Activated CD8-positive, alpha-beta memory T cell treated with anti-CD3 and anti-CD28 coated beads, Interleukin-2, amount 50 U/mL, for 1 hour (primary cell): ENCODE results near the gene ZNF99.
"Not testable (repeated sequence)": the region's sequence is repeated elsewhere in the genome, so short reads cannot be mapped to it uniquely, and the experiment has no call there.

Source experiments
- DNase-seq: peaks from one replicate; pipeline ENCODE4 v3.0.0-alpha.2; 2020; ENCODE audit errors: extremely low read depth

Gene ZNF99

DNA sequence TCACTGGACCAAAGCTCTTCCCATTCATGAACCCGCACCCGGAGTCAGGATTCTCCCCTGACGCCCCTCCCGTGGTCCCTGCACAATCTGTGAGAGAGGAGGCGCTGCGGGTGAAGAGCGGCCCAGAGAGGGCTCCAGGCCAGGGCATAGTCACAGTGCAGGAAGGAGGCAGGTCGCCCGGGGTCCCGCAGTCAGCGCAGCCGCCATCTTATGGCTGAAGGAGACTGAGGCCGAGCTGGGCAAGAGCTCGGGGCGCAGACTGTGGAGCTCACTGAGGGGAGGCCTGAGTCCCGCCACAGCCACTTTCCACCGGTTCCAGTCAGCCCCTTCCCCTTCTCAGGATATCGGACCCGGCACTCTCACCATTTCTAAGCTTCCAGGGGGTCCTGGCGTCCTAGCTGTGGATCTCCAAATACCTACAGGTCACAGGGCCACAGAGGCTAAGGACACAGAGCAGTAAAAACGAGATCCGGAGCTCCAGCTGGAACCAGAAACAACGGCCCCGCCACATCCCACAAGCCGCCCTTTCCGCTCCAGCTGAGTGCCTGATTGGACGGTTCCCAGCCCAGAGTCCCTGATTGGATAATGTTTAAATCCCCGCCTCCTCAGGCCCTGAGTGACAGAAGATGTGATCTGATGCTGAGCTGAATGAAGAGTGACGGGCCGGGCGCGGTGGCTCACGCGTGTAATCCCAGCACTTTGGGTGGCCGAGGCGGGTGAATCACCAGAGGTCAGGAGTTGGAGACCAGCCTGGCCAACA, at the start of gene ZNF99:
Gene ZNF99 (minus strand): TSS at position 501 of the 760 bp plus-strand sequence. CDS start 135 bp downstream, at position 366.
- DNase-seq = no peak

DNA sequence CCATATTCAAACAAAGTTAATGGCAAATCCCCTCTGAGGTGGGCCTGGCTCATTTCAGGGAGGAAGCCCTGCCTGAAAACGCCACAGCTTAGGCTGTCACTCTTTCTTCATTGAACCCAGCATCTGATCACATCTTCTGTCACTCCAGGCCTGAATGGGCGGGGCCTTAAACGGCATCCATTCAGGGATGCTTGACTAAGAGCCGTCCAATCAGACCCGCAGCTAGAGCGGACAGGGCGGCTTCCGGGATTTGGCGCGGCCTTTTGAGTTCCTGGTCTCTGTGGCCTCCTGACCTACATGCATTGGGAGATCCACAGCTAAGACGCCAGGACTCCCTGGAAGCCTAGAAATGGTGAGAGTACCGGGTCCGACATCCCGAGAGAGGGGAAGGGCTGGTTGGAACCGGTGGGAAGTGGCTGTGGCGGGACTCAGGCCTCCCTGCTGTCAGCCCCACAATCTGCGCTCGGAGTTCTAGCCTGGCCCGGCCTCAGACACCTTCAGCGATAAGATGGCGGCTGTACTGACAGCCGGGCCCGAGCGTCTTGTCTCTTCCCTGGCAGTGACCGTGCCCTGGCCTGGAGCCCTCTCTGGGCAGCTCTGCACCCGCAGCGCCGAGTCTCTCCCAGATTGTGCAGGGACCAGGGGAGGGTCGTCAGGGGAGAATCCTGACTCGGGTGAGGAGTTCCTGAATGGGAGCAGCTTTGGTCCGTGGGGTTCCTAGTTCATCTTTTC, 48.2 kb upstream of the ZNF99 start, which contains the start of gene ZNF723:
Gene ZNF723 (plus strand): TSS at position 261 of the 732 bp plus-strand sequence. CDS start 89 bp downstream, at position 350.
- no peak for DNase-seq

DNA sequence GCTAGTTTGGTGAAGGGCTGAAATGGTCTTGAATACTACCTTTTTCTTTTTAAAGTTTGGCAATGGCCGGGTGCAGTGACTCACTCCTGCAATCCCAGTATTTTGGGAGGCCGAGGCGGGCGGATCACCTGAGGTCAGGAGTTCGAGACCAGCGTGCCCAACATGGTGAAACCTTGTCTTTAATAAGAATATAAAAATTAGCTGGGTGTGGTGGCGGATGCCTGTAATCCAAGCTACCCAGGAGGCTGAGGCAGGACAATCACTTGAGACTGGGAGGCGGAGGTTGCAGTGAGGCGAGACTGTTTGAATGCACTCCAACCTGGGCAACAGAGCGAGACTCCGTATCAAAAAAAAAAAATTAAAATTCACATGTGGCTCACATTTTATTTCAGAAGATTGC, 47.3 kb upstream of the ZNF99 start:
- no peak for DNase-seq

DNA sequence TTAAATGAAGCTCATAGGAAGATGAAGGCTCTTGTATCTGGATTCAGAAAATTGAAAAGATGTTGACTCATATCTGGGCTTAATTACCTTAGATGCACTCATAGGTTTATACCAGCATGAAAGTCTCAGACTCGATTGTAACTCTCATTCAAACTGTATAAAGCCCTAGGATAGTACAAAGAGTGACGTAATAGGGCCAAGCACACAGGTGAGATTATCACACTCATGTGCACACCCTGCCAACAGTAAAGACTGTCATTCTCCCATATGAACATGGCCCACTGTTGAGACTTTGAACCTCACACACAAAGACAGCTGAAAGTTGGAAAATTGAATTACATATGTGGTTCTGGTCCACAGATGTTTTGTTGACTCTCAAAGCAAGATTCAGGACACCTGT, 30.2 kb upstream of the ZNF99 start:
- DNase-seq = no peak

DNA sequence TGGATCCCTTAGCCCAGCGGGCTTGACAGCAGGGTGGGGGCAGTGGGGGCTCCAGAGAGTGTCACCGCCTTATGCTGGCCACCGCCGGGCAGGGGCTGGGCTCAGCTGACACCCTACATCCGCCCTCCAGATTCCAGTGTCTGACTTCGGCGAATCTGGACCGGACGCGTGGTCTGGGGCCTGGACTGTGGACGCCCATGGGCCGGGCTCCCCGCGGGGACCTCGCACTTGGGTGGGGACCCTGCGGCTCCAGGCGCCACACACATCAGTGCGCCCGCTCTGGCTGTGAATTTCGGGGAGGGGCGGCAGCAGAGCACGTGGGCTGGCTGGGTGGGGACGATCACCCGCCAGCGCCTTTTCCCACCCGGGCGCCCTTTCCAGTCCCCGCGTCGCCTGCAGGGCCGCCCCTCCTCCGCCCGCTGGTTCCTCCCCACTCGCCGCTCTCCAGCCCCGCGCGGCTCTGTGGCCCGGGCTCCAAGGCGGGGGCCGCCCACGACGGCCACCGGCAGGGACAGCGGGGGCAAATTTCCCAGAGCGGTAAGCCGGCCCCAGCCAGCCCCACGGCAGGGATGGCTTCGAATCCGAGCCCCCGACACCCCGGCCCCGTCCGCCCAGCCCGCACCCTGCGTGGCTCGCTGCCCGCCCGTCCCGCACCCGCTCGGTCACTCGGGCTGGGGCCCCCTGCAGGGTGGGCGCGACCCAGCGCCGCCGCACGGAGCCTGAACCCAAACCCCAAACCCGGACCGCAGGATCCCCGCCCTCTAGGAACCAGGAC, 23.3 kb upstream of the ZNF99 start:
- no peak for DNase-seq

DNA sequence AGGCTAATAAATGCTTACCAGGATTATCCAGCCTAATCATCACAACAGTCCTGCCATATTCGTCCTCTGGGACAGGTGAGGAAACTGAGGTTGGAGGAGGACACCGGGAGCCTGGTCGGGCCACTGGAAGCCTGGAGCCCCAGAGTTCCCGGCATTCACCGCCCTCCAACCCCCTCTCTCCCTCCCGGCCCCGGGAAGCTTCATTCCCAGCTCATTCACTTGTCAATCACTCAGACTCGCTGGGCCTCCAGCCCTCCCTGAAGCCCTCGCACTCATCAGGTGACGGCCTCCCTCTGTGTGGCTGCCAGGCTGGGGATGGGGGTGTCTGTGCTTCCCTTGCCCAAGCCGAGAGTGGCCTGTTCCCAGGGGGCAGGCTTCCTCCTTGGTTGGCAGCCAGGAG, 22.5 kb upstream of the ZNF99 start:
- no peak for DNase-seq

DNA sequence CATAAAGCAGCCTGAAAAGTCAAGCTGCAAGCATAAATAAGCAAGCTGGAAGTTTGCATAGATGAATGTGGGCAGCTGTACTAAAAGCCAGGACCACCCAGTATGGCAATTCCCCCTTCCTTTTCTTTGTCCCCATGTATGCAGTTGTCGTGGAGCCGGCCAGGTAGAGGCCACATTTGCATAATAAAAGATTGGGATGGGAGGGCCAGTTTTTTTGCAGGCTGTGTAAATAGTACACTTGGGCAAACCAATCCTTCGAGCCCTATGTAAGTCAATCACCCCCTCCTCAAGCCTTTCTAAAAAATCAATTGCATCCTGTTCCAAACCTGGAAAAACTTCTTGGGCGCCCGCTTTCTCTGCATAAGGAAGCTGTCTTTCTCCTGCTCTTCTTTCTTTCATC, 13.1 kb upstream of the ZNF99 start:
- no peak for DNase-seq

DNA sequence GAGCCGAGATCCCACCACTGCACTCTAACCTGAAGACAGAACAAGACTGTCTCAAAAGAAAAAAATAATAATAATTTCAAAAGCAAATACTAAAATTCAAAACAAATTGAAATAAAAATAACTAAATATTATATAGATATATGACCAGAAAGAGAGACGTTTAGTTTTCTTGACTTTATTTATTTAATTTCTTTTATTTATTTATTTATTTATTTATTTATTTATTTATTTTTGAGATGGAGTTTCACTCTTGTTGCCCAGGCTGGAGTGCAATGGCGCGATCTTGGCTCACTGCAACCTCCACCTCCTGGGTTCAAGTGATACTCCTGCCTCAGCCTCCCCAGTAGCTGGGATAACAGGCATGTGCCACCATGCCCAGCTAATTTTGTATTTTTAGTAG, 8.9 kb upstream of the ZNF99 start:
- DNase-seq = not testable (repeated sequence)

DNA sequence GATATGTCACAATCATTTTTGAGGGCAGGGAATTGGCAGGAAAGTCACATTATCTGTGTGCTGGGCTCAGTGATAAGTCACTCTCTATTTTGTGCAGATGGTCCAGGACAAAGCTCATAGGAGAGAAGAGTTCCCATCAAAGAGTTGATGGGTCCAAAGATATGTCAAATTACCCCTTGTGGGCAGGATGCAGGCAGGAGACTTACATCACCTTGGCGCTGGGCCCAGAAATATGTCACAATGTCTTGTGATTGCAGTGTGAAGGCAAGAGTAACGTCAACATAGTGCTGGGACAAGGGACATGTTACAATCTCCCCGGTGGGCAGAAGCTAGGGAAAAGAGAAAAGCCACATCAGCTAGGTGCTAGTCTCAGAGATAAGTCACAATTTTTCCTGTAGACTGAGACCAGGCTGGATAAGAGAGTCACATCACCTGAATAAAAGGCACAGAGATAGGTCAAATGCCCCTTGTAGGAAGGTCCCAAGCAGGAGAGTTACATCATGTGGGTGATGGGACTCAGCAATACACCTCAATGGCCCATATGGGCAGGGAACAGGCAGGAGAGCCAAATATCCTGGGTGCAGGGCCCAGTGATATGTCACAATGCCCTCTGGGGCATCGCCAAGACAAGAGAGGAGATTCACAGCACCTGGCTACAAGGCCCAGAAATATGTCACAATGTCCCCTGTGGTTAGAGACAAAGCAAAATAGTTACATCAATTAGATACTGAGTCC, 47.9 kb downstream of the ZNF99 start:
- DNase-seq = no peak

DNA sequence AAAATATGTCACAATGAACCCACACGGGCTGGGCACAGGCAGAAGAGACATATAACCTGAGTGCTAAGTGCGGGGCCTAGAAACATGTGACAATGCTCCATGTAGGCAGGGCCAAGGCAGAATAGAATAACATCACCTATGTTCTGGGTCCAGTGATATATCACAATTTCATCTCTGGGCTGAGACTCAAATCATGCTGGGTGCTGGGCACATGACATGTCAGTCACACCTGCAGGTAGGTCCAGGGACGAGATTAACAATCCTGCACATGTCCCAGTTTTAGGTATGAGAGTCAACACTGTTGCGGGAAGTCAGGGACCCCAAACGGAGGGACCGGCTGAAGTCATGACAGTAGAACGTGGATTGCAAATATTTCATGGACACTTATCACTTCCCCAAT, 50.3 kb downstream of the ZNF99 start:
- DNase-seq = no peak

DNA sequence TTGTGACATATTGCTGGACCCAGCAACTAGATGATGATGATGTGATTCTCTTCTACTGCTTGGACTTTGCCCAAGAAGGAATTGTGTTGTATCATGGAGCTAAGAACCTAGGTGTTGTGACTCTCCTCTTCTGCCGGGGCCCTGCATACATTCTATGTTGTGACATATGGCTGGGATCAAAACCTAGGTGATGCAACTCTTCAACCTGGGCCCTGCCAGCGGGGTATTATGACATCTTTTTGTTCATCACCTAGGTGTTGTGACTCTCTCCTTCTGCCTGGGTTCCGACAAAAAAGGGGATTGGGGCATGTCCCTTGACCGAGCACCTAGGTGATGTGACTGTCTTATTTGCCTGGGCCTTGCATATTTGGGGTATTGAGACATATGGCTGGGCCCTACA, 55.7 kb downstream of the ZNF99 start:
- not testable (repeated sequence) for DNase-seq

DNA sequence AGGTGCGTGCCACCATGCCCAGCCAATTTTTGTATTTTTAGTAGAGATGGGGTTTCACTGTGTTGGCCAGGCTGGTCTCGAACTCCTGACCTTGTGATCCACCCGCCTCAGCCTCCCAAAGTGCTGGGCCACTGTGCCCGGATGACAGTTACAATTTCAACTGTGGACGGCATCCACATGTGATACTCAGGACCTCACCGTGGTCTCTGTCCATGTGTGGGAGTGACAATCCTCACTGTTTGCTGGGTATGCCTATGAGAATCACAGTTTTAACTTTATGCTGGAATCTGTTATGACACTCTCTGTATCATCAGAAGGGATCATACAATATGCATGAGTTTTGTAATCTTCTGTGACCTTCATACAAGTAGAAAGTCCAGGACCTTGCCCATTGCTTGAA, 62.4 kb downstream of the ZNF99 start:
- not testable (repeated sequence) for DNase-seq

DNA sequence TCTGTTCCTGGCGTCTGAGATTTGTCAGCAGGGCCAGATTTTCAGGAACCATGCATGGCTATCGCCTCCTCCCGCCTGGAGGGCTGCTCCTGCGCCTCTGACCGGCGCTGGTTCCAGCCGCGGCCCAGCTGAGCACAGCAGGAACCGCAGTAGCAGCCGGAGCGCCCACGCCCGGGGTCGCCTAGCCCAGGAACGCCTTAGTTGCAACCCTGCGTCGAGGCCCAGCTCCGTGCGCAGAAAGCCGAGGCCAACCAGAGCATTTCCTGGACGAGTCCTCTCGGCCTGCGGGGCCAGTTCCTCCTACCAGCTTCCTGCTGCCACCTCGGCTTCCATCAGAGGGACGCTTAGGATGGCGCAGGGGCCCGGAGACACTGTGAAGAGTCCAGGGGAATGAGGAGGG, 75.0 kb downstream of the ZNF99 start:
- DNase-seq = no peak

DNA sequence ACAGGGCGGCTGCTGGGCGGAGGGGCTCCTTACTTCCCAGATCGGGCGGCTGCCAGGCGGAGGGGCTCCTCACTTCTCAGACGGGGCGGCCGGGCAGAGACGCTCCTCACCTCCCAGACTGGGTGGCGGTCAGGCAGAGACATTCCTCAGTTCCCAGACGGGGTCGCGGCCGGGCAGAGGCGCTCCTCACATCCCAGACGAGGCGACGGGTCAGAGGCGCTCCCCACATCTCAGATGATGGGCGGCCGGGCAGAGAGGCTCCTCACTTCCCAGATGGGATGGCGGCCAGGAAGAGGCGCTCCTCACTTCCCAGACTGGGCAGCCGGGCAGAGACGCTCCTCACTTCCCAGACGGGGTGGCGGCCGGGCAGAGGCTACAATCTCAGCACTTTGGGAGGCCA, 80.9 kb downstream of the ZNF99 start:
- not testable (repeated sequence) for DNase-seq

DNA sequence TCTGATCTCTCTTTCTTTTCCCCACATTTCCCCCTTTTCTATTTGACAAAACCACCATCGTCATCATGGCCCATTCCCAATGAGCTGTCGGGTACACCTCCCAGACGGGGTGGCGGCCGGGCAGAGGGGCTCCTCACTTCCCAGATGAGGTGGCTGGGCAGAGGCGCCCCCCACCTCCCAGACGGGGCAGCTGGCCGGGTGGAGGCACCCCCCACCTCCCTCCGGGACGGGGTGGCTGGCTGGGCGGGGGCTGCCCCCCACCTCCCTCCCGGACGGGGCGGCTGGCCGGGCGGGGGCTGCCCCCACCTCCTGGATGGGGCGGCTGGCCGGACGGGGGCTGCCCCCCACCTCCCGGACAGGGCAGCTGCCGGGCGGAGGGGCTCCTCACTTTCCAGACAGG, 81.3 kb downstream of the ZNF99 start:
- not testable (repeated sequence) for DNase-seq
